Heart left ventricle (tissue), 16 donors: ENCODE measurements around the gene MYO15A. TPM values are rescaled to one million over a fixed set of nuclear protein-coding genes. Genes with fewer than 3 reads are reported as not detected.

Experiments used
- ATAC-seq, 4 donors: fragments of 200-7000 bp; cut with Tn5 transposase; one replicate each; pipeline ENCODE4 v1.9.1; 2020 to 2022; ENCODE audit warnings: moderate library complexity in 4 of 4, mild to moderate bottlenecking in 3 of 4, moderate number of reproducible peaks in 1 of 4
- DNase-seq, 5 donors: peaks; one replicate each; pipeline ENCODE4 v3.0.0-alpha.2; 2020
- H3K27ac ChIP-seq, 12 donors: fragments of 200-600 bp; sonication (generic) in 4 of 12; one replicate each; pipeline versions ENCODE4 v1.5.0 to v1.8.0; 2016 to 2022; ENCODE audit warnings: mild to moderate bottlenecking in 2 of 12
- H3K27me3 ChIP-seq, 9 donors: fragments of 200-600 bp; sonication (generic) in 2 of 9; one replicate each; pipeline versions ENCODE4 v1.5.1 to v1.8.0; 2016 to 2022; ENCODE audit warnings: mild to moderate bottlenecking in 3 of 9
- H3K36me3 ChIP-seq, 9 donors: fragments of 200-600 bp; sonication (generic) in 2 of 9; one replicate each; pipeline versions ENCODE4 v1.5.0 to v1.8.0; 2018 to 2022; ENCODE audit warnings: mild to moderate bottlenecking in 2 of 9
- H3K4me1 ChIP-seq, 12 donors: fragments of 200-600 bp; sonication (generic) in 4 of 12; one replicate each; pipeline versions ENCODE4 v1.5.0 to v1.8.0; 2016 to 2022; ENCODE audit warnings: mild to moderate bottlenecking in 3 of 12
- H3K4me3 ChIP-seq, 12 donors: fragments of 200-600 bp; sonication (generic) in 4 of 12; one replicate each; pipeline versions ENCODE4 v1.5.0 to v1.8.0; 2017 to 2022; ENCODE audit warnings: mild to moderate bottlenecking in 9 of 12, moderate library complexity in 4 of 12
- H3K9me3 ChIP-seq, 12 donors: fragments of 200-600 bp; sonication (generic) in 4 of 12; one replicate each; pipeline versions ENCODE4 v1.5.0 to v1.8.0; 2016 to 2022; ENCODE audit warnings: mild to moderate bottlenecking in 1 of 12
- CTCF ChIP-seq, 12 donors: fragments of 200-600 bp; sonication (generic) in 4 of 12; IDR thresholded peaks; one replicate each; pipeline versions ENCODE4 v1.5.0 to v1.8.0; 2018 to 2022; ENCODE audit warnings: antibody characterized with exemption in 12 of 12, mild to moderate bottlenecking in 5 of 12
- POLR2A ChIP-seq, 2 donors: fragments of 450-650 bp; IDR thresholded peaks; one replicate each; pipeline ENCODE4 v1.6.1; 2017; ENCODE audit warnings: antibody characterized with exemption in 2 of 2, mild to moderate bottlenecking in 2 of 2, moderate library complexity in 2 of 2
- WGBS, 4 donors: extraction: QIAGEN DNeasy Blood & Tissue Kit in 2 of 4; methylation state at CpG; one replicate each; pipeline versions ENCODE4 v1.1.5 to v1.1.7; 2013 to 2018; 5-methylcytosine and 5-hydroxymethylcytosine counted together
- intact Hi-C, 10 donors: fragments of 100-400 bp; cut with DNase I; formaldehyde crosslinking; loops; one replicate each; pipeline versions ENCODE4 v1.11.1 to v1.14.2; 2022
- polyA plus RNA-seq, 2 donors: library from polyadenylated mRNA; stranded (reverse); fragments of 200-250 nt; gene quantifications; one replicate each; pipeline ENCODE4 v1.2.3, GENCODE V29; 2013
- total RNA-seq, 9 donors: library from RNA; depleted of rRNA in 2 of 9; stranded (reverse); fragments of >200 nt in 2 of 9; fragmentation: NEBNext Ultra II Directional in 3 of 9; extraction: Animal tissue kit (Norgen Biotek cat#: 25700) in 3 of 9; gene quantifications; one replicate each; pipeline versions ENCODE4 v1.1.0 to v1.2.4, GENCODE V29; 2016 to 2023
- donor health status: ischemic (EF 13 %, LVEDD 7.1; RV severe dilation, severe dysfunction).
- donor health status: healthy with polysubstance abuse.
- donor health status: DM: no; HTN: yes; CAD: no.
- donor health status: DM: no; HTN: no; CAD: no.
- donor health status: ischemic (EF 25% LVEDD 6.9; RV normal size, moderate dysfunction).
- donor health status: ischemic (EF 25% LVEDD 5.7; RV mildly dilated, moderate dysfunction).
- donor health status: healthy.
- donor health status: DM: yes; HTN: yes; CAD: no.
- donor health status: ischemic (EF 35%, LVEDD 5.7; RV mildly dilated, moderate dysfunction).
- donor health status: nonischemic (EF 11% LVEDD 7.7; RV severe dilation, severe dysfunction).
- donor health status: DM: yes; HTN: yes; CAD: no.
- donor health status: PGD.
- donor health status: ischemic (EF 29% LVEDD 5.4; RV normal size, mild dysfunction).
- donor health status: nonischemic (EF 23%, LVEDD 6.1; RV moderate dilation, normal function).

Gene MYO15A
- total and polyA plus RNA-seq, 11 donors, result 0.12 to 0.53 (median 0.35) TPM; not detected in 2

- intact Hi-C loops, result loop anchor here in 1 of 10 donors (10.0 kb wide), 1 partner anchor 84 kb away; no protein-coding TSS in a partner anchor
- peaks cover 0 to 23% (median 12%) of the 10 kb centered on the region in 12 donors for H3K4me1 ChIP-seq
- no peak for TF ChIP-seq POLR2A (IDR thresholded peaks at IDR 0.05)
- no peak for TF ChIP-seq CTCF (IDR thresholded peaks at IDR 0.05)
- H3K27ac ChIP-seq, result no peak overlapping the region
- no peaks in the 10 kb centered on the region for H3K9me3 ChIP-seq
- H3K4me3 ChIP-seq, result no peak overlapping the region
- 96 to 100% (median 100%) methylated on average over 1 of the region's 1 CpG for WGBS, 4 donors
- no peak for DNase-seq
- H3K27me3 ChIP-seq, result no peaks in the 10 kb centered on the region
- no peak for ATAC-seq
- H3K36me3 ChIP-seq, result no peaks in the 10 kb centered on the region
These were observed 70.6 kb downstream of the MYO15A start for GRCh38 chr17:18179196-18179595.

- H3K27ac ChIP-seq, result no peak overlapping the region
- intact Hi-C loops, result loop anchor here in 3 of 10 donors (5.0 to 10.0 kb wide), 3 partner anchors 38 to 137 kb away; partner anchors contain the start of gene SMCR8 (in 1 of the 3)
- DNase-seq, result no peak
- H3K4me3 ChIP-seq, result no peak overlapping the region
- ATAC-seq, result no peak
- no peaks in the 10 kb centered on the region for H3K36me3 ChIP-seq
- TF ChIP-seq CTCF (IDR thresholded peaks at IDR 0.05) (no peak), POLR2A (IDR thresholded peaks at IDR 0.05) (no peak)
- no peaks in the 10 kb centered on the region for H3K9me3 ChIP-seq
- peaks cover 0 to 29% (median 12%) of the 10 kb centered on the region in 12 donors for H3K4me1 ChIP-seq
- 94 to 96% (median 95%) methylated on average over 7 of the region's 7 CpGs for WGBS, 4 donors
- no peaks in the 10 kb centered on the region for H3K27me3 ChIP-seq
These were observed 71.2 kb downstream of the MYO15A start for GRCh38 chr17:18179804-18180203.

- no peak for DNase-seq
- ATAC-seq, result no peak
- peaks cover 0 to 1% (median 0%) of the 10 kb centered on the region in 9 donors for H3K36me3 ChIP-seq
- H3K4me1 ChIP-seq, result peaks cover 0 to 45% (median 25%) of the 10 kb centered on the region in 12 donors
- intact Hi-C loops, result loop anchor here in 2 of 10 donors (5.0 kb wide), 2 partner anchors 39 to 136 kb away; partner anchors contain the start of gene SMCR8 (in 1 of the 2)
- H3K9me3 ChIP-seq, result no peaks in the 10 kb centered on the region
- H3K27ac ChIP-seq, result peak overlapping the region in 10 of 12 donors; percentile 93 to 100 (median 98)
- 60 to 86% (median 77%) methylated on average over 1 to 5 of the region's 5 CpGs for WGBS, 4 donors
- no peaks in the 10 kb centered on the region for H3K27me3 ChIP-seq
- H3K4me3 ChIP-seq, result no peak overlapping the region
- TF ChIP-seq POLR2A (IDR thresholded peaks at IDR 0.05), result no peak
- no peak for TF ChIP-seq CTCF (IDR thresholded peaks at IDR 0.05)
These were observed 72.8 kb downstream of the MYO15A start for GRCh38 chr17:18181358-18181757.

- Histone ChIP-seq H3K4me1 (peaks cover 7 to 55% (median 35%) of the 10 kb centered on the region in 12 donors), H3K4me3 (peak overlapping the region; percentile 56 to 99 (median 92)), H3K36me3 (peaks cover 0 to 7% (median 0%) of the 10 kb centered on the region in 9 donors), H3K9me3 (no peaks in the 10 kb centered on the region), H3K27ac (peak overlapping the region; percentile 93 to 100 (median 98)), H3K27me3 (no peaks in the 10 kb centered on the region)
- TF ChIP-seq CTCF (IDR thresholded peaks at IDR 0.05), result no peak
- TF ChIP-seq POLR2A (IDR thresholded peaks at IDR 0.05), result no peak
- DNase-seq (peak in 4 of 5 donors; percentile 49 to 75 (median 59)), ATAC-seq (peak in 2 of 4 donors; percentile 2)
- intact Hi-C loops, result loop anchor here in 4 of 10 donors (2.0 to 5.0 kb wide), 5 partner anchors 40 to 135 kb away; partner anchors contain the start of genes FLII (in 1 of the 4), LLGL1 (in 1 of the 4), MIEF2 (in 1 of the 4) and SMCR8 (in 1 of the 4)
- 14 to 17% (median 15%) methylated on average over 28 of the region's 28 CpGs for WGBS, 4 donors
These were observed 73.8 kb downstream of the MYO15A start for GRCh38 chr17:18182110-18182977.
